B cell (primary cell): ENCODE measurements around the gene MOB3A. TPM values are rescaled to one million over a fixed set of nuclear protein-coding genes. Genes with fewer than 3 reads are reported as not detected.

ENCODE experiments used
- ATAC-seq: fragments of 200-7000 bp; cut with Tn5 transposase; one replicate; pipeline ENCODE4 v1.10.0; 2021; ENCODE audit warnings: low read depth, mild to moderate bottlenecking, moderate number of reproducible peaks, moderate library complexity
- CTCF ChIA-PET: fragments of 350-600 bp; sonication (Branson Sonifier 250); formaldehyde crosslinking; loops from one replicate; lab custom pipeline; 2021; ENCODE audit warnings: antibody characterized with exemption, inconsistent platforms; lab: Charles Lee
- POLR2A ChIA-PET: fragments of 350-600 bp; sonication (Branson Sonifier 250); formaldehyde crosslinking; loops from one replicate; lab custom pipeline; 2021; ENCODE audit warnings: antibody characterized with exemption; lab: Charles Lee
- DNase-seq: peaks from one replicate; pipeline ENCODE4 v3.0.0; 2013
- H2AFZ ChIP-seq: 2 replicates; pipeline ENCODE4 v1.6.1; 2012; ENCODE audit warnings: mild to moderate bottlenecking, low read depth, low read length; ENCODE audit not compliant: insufficient read depth, poor library complexity, severe bottlenecking
- H3K27ac ChIP-seq, 2 donors: 1 replicate in 1 of 2; 2 replicates in 1 of 2; pipeline ENCODE4 v1.5.1; 2012 to 2013; ENCODE audit warnings: low read length in 2 of 2, mild to moderate bottlenecking in 2 of 2, moderate library complexity in 1 of 2
- H3K27me3 ChIP-seq, 4 experiments: fragments of 200-600 bp in 1 of 4; sonication (generic) in 1 of 4; replicated peaks in 1 of 4; 1 replicate in 2 of 4; 2 replicates in 2 of 4; pipeline versions ENCODE4 v1.6.1 to v1.7.0; 2013 to 2016; ENCODE audit warnings: low read length in 3 of 4, mild to moderate bottlenecking in 2 of 4, mixed read lengths in 1 of 4, moderate library complexity in 1 of 4; ENCODE audit not compliant: insufficient read depth in 4 of 4, control insufficient read depth in 3 of 4; ENCODE audit errors: control extremely low read depth in 1 of 4
- H3K36me3 ChIP-seq, 2 experiments: replicated peaks in 1 of 2; 1 replicate in 1 of 2; 2 replicates in 1 of 2; pipeline versions ENCODE4 v1.6.1 to v1.7.1; 2013; ENCODE audit warnings: low read length in 1 of 2; ENCODE audit not compliant: insufficient read depth in 2 of 2, control insufficient read depth in 1 of 2; ENCODE audit errors: control extremely low read depth in 1 of 2, extremely low read depth in 1 of 2
- H3K4me1 ChIP-seq, 2 donors: fragments of 200-600 bp in 1 of 2; sonication (generic) in 1 of 2; 1 replicate in 1 of 2; 2 replicates in 1 of 2; pipeline versions ENCODE4 v1.5.1 to v1.6.1; 2013 to 2017; ENCODE audit warnings: low read length in 2 of 2; ENCODE audit not compliant: control insufficient read depth in 2 of 2, insufficient read depth in 2 of 2
- H3K4me2 ChIP-seq: replicated peaks from 2 replicates; pipeline ENCODE3; 2012; ENCODE audit warnings: mild to moderate bottlenecking, low read depth, low read length; ENCODE audit not compliant: poor library complexity, severe bottlenecking
- H3K4me3 ChIP-seq, 5 experiments: fragments of 200-600 bp in 1 of 5; sonication (generic) in 1 of 5; 1 replicate in 3 of 5; 2 replicates in 2 of 5; pipeline versions ENCODE4 v1.5.1 to v1.7.0; 2011 to 2016; ENCODE audit warnings: low read length in 4 of 5, mild to moderate bottlenecking in 4 of 5, low read depth in 2 of 5, control low read depth in 1 of 5, moderate library complexity in 1 of 5; ENCODE audit not compliant: insufficient read depth in 1 of 5; ENCODE audit errors: control extremely low read depth in 1 of 5, extremely low read depth in 1 of 5
- H3K79me2 ChIP-seq: fragments of 200-600 bp; sonication (generic); one replicate; pipeline ENCODE4 v1.6.0; 2016; ENCODE audit warnings: low read length; ENCODE audit not compliant: control insufficient read depth, insufficient read depth
- H3K9ac ChIP-seq: fragments of 200-600 bp; sonication (generic); 2 replicates; pipeline ENCODE4 v1.6.1; 2017; ENCODE audit warnings: mild to moderate bottlenecking, low read length, moderate library complexity
- H3K9me3 ChIP-seq, 3 donors: one replicate each; pipeline versions ENCODE4 v1.6.1 to v1.7.1; 2013; ENCODE audit warnings: low read length in 2 of 3; ENCODE audit not compliant: control insufficient read depth in 2 of 3, insufficient read depth in 1 of 3; ENCODE audit errors: control extremely low read depth in 1 of 3
- H4K20me1 ChIP-seq: 2 replicates; pipeline ENCODE4 v1.6.0; 2012; ENCODE audit warnings: mild to moderate bottlenecking, low read length; ENCODE audit not compliant: insufficient read depth, control insufficient read depth, poor library complexity, severe bottlenecking
- H3K27ac Mint-ChIP-seq: one replicate; pipeline ENCODE4 v1.8.0; 2021; ENCODE audit warnings: mixed read lengths
- H3K27me3 Mint-ChIP-seq: one replicate; pipeline ENCODE4 v1.8.0; 2021; ENCODE audit warnings: mixed read lengths
- H3K4me1 Mint-ChIP-seq: one replicate; pipeline ENCODE4 v1.8.0; 2021; ENCODE audit warnings: mixed read lengths
- H3K4me3 Mint-ChIP-seq: one replicate; pipeline ENCODE4 v1.8.0; 2021; ENCODE audit warnings: mixed read lengths
- H3K9me3 Mint-ChIP-seq: one replicate; pipeline ENCODE4 v1.8.0; 2022; ENCODE audit warnings: mixed read lengths; ENCODE audit not compliant: insufficient read depth
- EZH2 ChIP-seq: IDR thresholded peaks from 2 replicates; pipeline ENCODE4 v1.6.1; 2012; ENCODE audit warnings: borderline replicate concordance, low read depth, mild to moderate bottlenecking, moderate library complexity, low read length; ENCODE audit not compliant: insufficient read depth, poor library complexity, severe bottlenecking
- WGBS: methylation state at CpG from one replicate; pipeline ENCODE4 v1.1.5; 2013; ENCODE audit warnings: missing lambda C conversion rate; ENCODE audit not compliant: insufficient coverage; 5-methylcytosine and 5-hydroxymethylcytosine counted together
- intact Hi-C: fragments of 100-400 bp; cut with micrococcal nuclease; formaldehyde crosslinking; loops from one replicate; pipeline ENCODE4 v1.10.0; 2022
- polyA plus RNA-seq: library from polyadenylated mRNA; depleted of rRNA; stranded (reverse); fragments of >200 nt; gene quantifications from 2 replicates; pipeline ENCODE4 v1.2.3, GENCODE V29; 2012
- total RNA-seq, 2 donors: library from RNA; stranded (reverse); fragments of 120-200 nt in 1 of 2; gene quantifications; 1 replicate in 1 of 2; 2 replicates in 1 of 2; pipeline versions ENCODE4 v1.2.3 to v1.2.4, GENCODE V29; 2013 to 2022
- TF ChIP-seq, protein P1 (sequence below): fragments of 200-600 bp; IDR thresholded peaks from one replicate; pipeline ENCODE4 v1.8.0; 2022; ENCODE audit warnings: antibody characterized with exemption, mild to moderate bottlenecking

The MOB3A gene
- total and polyA plus RNA-seq, 2 donors (not counting 1 experiment from before 2014, with no cell fraction given): 190 to 228 TPM

DNA sequence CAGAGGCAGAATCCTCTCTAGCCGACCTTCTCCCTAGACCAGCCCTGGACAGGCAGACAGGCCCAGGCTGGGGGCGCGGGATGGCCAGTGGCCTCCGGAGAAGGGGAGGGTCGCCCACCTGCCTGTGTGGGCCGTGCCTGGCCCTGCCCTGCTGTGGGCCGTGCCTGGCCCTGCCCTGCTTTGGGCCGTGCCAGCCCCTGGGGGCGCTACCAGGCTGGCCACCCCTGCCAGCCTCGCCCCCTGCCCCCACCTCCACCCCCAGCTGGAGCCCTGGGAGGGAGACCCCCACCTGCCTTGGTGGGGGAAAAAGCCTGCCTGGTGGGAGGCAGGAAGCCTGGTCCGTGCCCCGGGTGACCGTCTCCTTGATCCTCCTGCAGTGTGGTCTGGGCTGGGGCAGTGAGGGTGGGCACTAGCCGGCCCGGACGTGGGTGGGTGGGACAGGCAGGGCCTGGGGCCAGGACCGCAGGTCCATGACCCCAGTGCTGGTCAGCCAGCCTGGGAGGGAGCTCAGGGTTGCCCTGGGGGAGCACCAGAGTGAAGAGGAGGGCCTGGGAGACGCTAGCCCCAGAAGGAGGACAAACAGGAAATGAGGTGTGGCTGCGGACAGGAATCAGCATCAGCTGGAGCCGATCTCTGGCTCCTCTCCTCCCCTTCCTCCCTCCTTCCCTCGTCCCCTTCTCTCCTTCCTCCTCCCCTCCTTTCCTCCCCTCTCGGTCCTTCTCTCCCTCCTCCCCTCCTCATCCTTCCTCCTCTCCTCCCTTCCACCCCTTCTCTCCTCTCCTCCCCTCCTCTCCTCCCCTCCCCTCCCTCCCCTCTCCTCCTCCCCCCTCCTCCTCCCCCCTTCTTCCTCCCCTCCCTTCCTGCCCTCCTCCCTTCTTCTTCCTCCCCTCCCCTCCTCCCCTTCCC, 39.9 kb downstream of the MOB3A start:
- Histone ChIP-seq H2AFZ (peak overlapping the region; percentile 38), H3K4me1 (peaks cover 69 to 91% of the 10 kb centered on the region in 2 donors), H3K79me2 (peaks cover 28% of the 10 kb centered on the region), H3K36me3 (no peaks in the 10 kb centered on the region), H4K20me1 (no peaks in the 10 kb centered on the region), H3K4me3 (peak overlapping the region in 3 of 5 experiments; percentile 12 to 33 (median 30)), H3K9me3 (peaks cover 0 to 3% (median 0%) of the 10 kb centered on the region in 3 donors), H3K4me2 (peak overlapping the region; percentile 77), H3K27me3 (no peaks in the 10 kb centered on the region), H3K27ac (peak overlapping the region; percentile 69 to 99), H3K9ac (peak overlapping the region; percentile 32)
- H3K4me3 Mint-ChIP-seq: peak overlapping the region; percentile 82
- no peak for ATAC-seq
- CTCF ChIA-PET: interaction anchor here (1.0 to 1.1 kb wide), 2 partner anchors 27 to 35 kb away, joined by 3 read pairs; no protein-coding TSS in a partner anchor
- TF ChIP-seq EZH2: no peak
- TF ChIP-seq, protein P1, sequence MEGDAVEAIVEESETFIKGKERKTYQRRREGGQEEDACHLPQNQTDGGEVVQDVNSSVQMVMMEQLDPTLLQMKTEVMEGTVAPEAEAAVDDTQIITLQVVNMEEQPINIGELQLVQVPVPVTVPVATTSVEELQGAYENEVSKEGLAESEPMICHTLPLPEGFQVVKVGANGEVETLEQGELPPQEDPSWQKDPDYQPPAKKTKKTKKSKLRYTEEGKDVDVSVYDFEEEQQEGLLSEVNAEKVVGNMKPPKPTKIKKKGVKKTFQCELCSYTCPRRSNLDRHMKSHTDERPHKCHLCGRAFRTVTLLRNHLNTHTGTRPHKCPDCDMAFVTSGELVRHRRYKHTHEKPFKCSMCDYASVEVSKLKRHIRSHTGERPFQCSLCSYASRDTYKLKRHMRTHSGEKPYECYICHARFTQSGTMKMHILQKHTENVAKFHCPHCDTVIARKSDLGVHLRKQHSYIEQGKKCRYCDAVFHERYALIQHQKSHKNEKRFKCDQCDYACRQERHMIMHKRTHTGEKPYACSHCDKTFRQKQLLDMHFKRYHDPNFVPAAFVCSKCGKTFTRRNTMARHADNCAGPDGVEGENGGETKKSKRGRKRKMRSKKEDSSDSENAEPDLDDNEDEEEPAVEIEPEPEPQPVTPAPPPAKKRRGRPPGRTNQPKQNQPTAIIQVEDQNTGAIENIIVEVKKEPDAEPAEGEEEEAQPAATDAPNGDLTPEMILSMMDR: no peak
- POLR2A ChIA-PET: interaction anchor here (0.5 to 1.4 kb wide), 7 partner anchors 14 to 803 kb away, joined by 3 to 6 read pairs (median 4); partner anchors contain the start of gene PEAK3
- no peaks in the 10 kb centered on the region for H3K9me3 Mint-ChIP-seq
- 36% methylated on average over 18 of the region's 22 CpGs for WGBS
- intact Hi-C loops: no loop called here
- no peaks in the 10 kb centered on the region for H3K27me3 Mint-ChIP-seq
- peaks cover 64% of the 10 kb centered on the region for H3K4me1 Mint-ChIP-seq
- no peak for DNase-seq
- H3K27ac Mint-ChIP-seq: peak overlapping the region; percentile 94
